Measurements from ENCODE around the gene PIGQ. TPM values are rescaled to one million over a fixed set of nuclear protein-coding genes. Genes with fewer than 3 reads are reported as not detected.

The PIGQ gene
- total and polyA plus RNA-seq, 2 of the 13 experiments (the other 11 are each of a cell fraction or from before 2014, with no cell fraction given), result 7.7 to 19.7 TPM

GRCh38 chr16:629185-629832 lies 59.5 kb downstream of the PIGQ start (continued):
- TF ChIP-seq, protein P1, sequence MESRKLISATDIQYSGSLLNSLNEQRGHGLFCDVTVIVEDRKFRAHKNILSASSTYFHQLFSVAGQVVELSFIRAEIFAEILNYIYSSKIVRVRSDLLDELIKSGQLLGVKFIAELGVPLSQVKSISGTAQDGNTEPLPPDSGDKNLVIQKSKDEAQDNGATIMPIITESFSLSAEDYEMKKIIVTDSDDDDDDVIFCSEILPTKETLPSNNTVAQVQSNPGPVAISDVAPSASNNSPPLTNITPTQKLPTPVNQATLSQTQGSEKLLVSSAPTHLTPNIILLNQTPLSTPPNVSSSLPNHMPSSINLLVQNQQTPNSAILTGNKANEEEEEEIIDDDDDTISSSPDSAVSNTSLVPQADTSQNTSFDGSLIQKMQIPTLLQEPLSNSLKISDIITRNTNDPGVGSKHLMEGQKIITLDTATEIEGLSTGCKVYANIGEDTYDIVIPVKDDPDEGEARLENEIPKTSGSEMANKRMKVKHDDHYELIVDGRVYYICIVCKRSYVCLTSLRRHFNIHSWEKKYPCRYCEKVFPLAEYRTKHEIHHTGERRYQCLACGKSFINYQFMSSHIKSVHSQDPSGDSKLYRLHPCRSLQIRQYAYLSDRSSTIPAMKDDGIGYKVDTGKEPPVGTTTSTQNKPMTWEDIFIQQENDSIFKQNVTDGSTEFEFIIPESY (CRISPR knock-in tag; IDR thresholded peaks at IDR 0.05), result no peak; the same call in 1 of the 2 replicates
- TF ChIP-seq ZBTB40 (IDR thresholded peaks at IDR 0.05) (no peak), ZBTB40 (CRISPR knock-in tag; IDR thresholded peaks at IDR 0.05) (no peak), THAP8 (CRISPR knock-in tag; IDR thresholded peaks at IDR 0.05; ENCODE audit: borderline replicate concordance) (0 out of 2 replicates have a peak, but pooled peaks have one; percentile 15), ZNF687 (CRISPR knock-in tag; IDR thresholded peaks at IDR 0.05) (no peak), ZNF430 (CRISPR knock-in tag; IDR thresholded peaks at IDR 0.05) (no peak), ZFP36 (IDR thresholded peaks at IDR 0.05; ENCODE audit: borderline replicate concordance, low read depth, low read length, partially characterized antibody) (no peak), FOXA3 (CRISPR knock-in tag; IDR thresholded peaks at IDR 0.05) (no peak)
- TF ChIP-seq, protein P2, sequence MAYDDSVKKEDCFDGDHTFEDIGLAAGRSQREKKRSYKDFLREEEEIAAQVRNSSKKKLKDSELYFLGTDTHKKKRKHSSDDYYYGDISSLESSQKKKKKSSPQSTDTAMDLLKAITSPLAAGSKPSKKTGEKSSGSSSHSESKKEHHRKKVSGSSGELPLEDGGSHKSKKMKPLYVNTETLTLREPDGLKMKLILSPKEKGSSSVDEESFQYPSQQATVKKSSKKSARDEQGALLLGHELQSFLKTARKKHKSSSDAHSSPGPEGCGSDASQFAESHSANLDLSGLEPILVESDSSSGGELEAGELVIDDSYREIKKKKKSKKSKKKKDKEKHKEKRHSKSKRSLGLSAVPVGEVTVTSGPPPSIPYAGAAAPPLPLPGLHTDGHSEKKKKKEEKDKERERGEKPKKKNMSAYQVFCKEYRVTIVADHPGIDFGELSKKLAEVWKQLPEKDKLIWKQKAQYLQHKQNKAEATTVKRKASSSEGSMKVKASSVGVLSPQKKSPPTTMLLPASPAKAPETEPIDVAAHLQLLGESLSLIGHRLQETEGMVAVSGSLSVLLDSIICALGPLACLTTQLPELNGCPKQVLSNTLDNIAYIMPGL (CRISPR knock-in tag; IDR thresholded peaks at IDR 0.05; ENCODE audit: borderline replicate concordance in 1 of 2, low read depth in 1 of 2), result no peak

All from HepG2 (cell line).